NCI-H345 treated with DMSO at 0.1 percent for 48 hours (cell line): Measurements from ENCODE around the gene DOCK3.
"Not testable (repeated sequence)": the region's sequence is repeated elsewhere in the genome, so short reads cannot be mapped to it uniquely, and the experiment has no call there.

Experiments
- DNase-seq: peaks from one replicate; lab custom pipeline; 2025; ENCODE audit not compliant: unreplicated experiment; lab: John Stamatoyannopoulos, UW

Gene DOCK3

DNA sequence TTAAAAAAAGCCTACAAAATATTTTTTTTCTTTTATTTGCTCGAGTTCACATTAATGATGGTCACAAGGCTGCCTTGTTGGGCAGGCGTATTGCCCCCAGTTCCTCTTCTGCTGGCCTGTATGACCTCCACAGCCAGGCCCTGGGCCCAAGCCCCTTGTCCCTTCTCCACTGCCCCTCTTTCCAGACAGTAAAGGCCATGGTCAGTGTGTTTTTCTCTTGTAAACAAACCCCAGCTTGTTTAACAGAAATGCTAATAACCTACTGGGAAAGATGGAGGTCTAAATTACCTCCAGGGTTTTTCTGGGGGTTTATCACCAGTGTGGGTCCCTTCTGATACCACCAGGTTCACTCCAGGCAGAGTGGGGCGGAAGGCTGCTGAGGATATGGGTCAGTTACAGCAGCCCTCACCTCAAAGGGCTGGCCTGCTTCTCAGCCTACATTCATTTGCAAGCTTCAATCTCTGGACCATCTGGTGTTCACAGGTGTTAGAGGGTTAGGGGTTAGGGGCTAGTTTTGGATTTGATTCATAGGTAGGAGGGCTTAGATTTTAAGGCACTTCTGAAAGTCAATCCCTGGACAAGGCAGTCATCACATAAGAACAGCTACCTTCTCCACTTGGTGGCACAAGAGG lies 708.3 kb downstream of the DOCK3 start:
- no peak for DNase-seq

DNA sequence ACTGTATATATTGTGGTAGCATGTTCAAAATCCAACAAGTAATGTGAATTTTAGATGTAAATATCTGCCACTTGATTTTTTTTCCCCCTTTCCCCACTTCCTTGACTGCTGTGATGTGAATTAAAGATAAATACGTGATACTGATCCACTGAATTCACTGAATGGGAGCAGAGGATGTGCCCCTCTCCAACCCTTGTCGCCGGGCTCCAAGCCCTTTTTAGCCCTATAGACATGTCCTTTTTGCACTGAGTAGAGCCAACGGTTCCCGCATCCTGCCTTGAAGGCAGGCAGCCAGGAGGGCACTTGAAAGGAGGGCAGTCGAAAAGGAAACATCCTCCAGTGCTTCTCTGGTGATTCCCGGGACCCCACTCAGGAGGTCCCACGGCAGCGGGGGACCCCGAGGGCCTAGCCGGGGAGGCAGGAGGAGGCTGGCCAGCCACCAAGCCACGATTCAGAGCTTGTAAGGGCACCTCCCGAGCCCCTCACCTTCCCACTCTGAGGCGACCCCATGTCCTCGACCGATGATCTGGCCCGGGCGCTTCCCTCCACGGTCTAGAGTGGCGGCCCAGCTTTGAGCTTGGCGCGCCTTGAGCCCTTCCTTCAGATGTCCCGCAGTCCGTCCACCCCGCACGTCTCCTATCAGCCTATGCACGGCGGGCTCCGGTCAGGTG lies 709.5 kb downstream of the DOCK3 start:
- no peak for DNase-seq

DNA sequence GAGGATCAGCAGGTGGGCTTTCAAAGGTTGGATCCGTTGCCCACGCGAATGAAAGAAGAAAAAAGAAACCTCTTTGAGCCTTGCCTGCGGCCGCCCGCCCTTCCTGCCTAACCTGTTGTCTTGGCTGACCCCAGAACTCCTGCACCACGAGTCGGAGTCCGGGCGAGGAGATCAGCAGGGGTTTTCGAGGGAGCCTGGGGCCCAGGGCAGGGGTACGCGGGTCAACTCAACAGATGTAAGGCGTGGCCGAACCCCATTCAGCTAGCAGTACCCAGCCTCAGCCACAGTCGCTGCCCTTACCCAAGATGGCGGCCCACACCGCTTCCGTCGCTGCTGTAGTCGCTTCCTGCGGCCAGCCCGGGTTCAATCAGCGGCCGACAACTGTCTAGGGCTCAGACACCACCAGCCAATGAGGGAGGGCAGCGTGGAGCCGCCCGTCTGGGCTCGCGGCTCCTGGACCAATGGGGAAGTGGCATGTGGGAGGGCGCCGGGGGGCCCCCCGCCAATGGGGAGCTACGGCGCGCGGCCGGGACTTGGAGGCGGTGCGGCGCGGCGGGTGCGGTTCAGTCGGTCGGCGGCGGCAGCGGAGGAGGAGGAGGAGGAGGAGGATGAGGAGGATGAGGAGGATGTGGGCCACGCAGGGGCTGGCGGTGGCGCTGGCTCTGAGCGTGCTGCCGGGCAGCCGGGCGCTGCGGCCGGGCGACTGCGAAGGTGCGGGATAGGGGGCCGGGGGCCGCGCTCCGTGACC lies 710.2 kb downstream of the DOCK3 start, which contains the start of gene MANF:
MANF (plus strand) TSS at position 566 of the 748 bp plus-strand sequence; CDS start at position 618, 52 bp downstream.
- DNase-seq, result peak; percentile 82

DNA sequence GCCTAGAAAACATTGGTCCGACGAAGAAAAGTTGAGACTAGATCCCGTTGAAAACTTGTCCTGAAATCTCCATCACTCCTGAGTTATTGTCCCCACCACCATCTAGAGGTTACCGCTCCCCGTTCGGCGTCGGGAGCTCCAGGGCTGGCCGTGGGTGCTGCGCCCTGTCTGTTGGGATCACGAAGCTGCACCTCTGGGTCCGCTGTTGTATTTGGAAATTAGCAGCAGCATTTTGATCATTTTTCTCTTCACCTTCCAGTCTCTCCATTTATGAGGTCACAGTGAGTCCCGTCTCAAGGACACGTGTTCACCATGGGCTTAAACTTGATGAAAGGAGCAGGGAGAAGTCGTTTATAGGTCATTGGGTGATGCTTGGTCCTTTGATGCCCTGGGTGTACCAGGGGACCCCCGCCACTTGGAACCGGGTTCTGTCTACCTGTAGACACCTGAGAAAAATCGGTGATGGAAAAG lies 710.9 kb downstream of the DOCK3 start:
- DNase-seq, result no peak

DNA sequence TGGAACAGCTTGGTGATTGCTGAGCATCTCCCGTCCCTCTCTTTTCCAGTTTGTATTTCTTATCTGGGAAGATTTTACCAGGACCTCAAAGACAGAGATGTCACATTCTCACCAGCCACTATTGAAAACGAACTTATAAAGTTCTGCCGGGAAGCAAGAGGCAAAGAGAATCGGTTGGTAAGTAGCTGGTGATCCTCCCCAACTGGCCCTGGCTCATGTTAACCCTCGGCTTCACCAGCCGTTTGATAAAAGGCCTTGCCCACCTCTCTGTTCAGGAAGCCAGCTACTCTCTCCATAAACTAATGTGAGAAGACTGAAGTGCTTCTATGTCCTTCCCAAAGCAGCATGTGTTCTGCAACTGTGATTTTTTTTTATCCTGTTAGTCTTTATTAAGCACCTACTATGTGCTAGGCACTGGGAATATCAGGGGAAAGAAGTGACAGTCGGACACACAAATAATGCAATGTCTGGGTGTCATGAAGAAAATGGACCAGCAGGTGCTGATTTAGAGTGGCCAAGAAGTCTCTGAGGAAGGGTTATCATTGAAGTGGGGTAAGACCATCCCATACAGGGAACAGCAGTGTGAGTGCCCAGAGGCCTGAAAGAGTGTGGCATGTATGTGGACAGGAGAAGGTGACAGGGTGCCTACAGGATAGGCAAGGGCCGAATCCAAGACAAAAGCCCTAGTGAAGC lies 711.6 kb downstream of the DOCK3 start:
- DNase-seq, result no peak

DNA sequence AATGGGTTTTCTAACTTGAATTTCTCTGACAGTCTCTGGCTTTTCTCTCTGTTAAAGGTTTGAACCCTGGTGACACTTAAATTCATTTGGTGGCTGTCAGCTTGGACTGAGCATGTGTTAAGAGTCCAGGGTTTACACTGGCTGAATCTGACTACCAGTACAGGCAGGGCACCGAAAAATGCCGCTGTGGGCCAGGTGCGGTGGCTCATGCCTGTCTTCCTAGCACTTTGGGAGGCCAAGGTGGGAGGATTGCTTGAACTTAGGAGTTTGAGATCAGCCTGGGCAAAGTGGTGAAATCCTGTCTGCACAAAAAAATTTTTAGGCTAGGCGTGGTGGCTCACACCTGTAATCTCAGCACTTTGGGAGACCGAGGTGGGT lies 712.1 kb downstream of the DOCK3 start:
- no peak for DNase-seq

DNA sequence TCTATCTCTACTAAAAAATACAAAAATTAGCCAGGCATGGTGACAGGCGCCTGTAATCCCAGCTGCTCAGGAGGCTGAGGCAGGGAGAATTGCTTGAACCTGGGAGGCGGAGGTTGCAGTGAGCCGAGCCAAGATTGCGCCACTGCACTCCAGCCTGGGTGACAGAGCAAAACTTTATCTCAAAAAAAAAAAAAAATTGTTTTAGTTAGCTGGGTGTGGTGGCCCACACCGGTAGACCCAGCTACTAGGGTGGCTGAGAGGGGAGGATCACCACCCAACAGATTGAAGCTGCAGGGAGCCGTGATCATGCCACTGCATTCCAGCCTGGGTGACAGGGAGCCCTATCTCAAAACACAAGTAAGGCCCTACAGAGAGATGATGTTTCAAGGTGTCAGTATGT lies 712.6 kb downstream of the DOCK3 start:
- not testable (repeated sequence) for DNase-seq

DNA sequence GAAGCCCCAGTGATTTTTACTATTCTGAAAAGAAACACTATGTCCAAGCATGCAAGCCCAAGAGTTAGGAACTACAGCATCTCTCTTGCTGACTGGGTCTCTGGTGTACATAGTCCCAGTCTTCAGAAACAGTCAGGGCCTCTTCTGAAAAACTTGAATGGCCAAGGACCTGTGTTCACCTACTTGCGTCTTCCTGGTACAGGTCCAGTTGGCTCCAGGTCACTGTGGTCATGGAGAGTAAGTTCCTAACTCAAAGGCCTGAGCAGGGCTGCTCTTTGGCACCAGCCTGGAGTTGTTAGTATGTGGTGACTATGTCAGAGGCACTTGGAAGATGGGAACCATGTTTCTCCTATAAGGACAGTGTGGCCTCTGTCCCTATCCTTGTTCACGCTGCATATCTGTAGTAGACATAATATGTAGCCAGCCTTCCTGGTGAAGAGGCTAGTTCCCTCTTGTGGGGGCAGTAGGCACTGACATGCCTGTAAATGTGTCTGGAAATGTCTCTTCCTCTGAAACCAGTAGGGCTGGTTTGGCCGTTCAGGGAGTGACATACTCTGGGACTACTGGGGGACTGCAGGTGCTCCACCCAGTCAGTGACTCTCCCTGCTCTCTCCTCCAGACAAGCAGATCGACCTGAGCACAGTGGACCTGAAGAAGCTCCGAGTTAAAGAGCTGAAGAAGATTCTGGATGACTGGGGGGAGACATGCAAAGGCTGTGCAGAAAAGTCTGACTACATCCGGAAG lies 713.7 kb downstream of the DOCK3 start:
- DNase-seq, result no peak

DNA sequence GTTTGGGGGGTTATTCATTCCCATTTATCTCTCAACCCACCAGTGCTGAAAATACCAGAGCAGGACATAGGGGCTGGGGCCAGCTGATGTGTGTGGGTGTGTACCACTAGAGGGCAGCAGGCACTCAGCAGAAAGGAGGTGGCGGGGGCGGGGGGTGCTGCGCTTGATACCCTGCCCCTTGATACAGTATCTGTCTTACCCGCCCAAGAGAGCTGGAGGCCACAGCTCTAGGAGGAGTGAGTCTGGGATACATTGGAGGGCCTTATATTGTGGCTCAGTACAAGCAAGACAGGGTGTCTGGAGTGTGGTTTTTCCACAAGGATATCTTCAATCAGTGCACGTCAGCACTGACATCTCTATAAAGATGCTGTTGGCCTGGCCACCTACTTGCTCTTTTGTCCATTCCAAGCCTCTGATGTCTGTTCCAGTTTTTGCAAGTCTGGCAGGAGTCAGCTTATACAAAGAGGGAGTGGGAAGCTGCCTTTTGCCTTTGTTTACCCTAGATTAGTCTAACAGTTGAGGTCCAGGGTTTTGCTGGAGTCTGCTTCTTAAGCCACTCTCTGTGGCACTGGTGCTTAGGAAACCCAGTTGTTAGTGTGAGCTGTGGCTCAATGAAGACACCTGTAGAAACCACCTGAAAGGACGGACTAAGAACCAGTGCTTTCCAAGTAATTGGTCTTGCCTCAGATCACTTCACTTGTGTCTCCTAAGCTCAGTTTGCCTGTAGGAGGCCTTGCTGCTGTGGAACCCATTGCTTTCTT lies 714.9 kb downstream of the DOCK3 start:
- no peak for DNase-seq

DNA sequence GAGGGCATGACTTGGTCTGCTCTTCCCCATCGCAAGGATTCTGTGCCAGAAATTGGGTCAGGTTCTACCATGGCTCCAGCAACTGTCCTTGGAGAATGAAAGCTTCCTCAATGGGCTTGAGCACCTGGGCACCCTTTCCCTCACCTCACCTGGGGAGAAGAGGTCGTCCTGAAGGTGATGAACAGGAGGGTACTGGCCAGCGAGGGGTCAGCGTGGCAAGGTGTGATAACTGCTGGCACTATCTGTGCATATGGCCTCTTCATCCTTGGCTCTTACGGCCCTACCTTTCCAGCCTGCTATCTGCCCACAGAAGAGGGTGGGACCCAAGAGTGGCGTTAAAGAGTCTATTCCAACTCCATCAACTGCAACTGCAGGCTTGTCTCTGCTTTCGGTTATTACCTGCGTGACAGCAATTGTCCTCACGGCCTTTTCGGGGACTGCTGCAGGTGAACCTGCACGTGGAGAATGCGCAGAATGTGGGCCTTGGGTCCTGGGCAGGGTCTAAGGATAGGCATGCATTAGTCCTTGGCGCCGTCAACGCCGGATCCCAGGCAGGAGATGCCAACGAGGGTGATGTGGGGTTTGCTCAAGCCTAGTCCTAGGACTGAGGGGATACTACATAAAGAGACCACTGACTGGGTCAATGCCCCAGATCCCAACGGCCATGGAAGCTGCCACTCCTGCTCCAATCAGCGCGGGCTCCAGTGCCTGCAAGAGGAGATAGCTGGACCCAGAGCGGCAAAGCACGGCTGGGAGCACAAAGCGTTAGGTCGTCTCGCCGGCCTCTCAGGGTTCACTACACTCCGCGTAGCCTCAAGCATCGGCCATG lies 715.7 kb downstream of the DOCK3 start:
- no peak for DNase-seq

DNA sequence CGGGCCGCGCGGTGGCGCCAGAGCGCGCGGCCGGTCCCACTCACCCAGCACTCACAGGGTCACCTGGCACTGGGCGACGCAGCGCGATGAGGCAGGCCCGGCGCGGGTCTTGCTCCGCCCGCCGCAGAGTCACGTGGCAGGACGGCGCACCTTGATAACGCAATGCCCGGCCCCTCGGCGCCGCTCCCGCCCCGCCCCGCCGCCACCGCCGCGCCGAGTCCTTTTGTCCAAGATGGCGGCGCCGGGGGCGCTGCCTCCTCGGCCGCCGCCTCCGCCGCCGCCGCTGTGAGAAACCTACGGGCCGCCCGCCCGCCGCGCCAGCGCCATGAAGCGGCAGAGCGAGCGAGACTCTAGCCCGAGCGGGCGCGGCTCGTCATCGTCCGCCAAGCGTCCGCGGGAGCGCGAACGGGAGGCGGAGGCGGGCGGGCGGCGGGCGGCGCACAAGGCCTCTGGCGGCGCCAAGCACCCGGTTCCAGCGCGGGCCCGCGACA lies 716.4 kb downstream of the DOCK3 start, which contains the start of gene RBM15B:
RBM15B (plus strand) TSS at position 211 of the 491 bp plus-strand sequence; CDS start at position 326, 115 bp downstream.
- peak; percentile 78 for DNase-seq

DNA sequence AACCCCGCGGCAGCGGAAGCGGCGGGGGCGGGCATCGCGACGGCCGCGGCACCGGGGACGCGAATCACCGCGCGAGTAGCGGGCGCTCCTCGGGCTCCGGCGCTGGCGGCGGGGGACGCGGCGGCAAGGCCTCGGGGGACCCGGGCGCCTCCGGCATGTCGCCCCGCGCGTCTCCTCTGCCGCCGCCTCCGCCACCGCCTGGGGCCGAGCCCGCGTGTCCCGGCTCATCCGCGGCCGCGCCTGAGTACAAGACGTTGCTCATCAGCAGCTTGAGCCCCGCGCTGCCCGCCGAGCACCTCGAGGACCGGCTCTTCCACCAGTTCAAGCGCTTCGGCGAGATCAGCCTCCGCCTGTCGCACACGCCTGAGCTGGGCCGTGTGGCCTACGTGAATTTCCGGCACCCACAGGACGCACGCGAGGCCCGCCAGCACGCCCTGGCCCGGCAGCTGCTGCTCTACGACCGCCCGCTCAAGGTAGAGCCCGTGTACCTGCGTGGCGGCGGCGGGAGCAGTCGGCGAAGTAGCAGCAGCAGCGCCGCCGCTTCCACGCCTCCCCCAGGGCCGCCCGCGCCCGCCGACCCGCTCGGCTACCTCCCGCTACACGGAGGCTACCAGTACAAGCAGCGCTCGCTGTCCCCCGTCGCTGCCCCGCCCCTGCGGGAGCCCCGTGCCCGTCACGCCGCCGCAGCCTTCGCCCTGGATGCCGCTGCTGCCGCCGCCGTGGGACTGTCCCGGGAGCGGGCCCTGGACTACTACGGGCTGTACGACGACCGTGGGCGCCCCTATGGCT lies 717.0 kb downstream of the DOCK3 start:
- no peak for DNase-seq

DNA sequence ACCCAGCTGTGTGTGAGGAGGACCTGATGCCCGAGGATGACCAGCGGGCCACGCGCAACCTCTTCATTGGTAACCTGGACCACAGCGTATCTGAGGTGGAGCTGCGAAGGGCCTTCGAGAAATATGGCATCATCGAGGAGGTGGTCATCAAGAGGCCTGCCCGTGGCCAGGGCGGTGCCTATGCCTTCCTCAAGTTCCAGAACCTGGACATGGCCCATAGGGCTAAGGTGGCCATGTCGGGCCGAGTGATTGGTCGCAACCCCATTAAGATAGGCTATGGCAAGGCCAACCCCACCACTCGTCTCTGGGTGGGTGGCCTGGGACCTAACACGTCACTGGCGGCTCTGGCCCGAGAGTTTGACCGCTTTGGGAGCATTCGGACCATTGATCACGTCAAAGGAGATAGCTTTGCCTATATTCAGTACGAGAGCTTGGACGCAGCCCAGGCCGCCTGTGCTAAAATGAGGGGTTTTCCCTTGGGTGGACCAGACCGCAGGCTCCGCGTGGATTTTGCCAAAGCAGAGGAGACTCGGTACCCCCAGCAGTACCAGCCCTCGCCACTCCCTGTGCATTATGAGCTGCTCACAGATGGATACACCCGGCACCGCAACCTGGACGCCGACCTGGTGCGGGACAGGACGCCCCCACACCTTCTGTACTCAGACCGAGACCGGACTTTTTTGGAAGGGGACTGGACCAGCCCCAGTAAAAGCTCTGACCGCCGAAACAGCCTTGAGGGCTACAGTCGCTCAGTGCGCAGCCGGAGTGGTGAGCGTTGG lies 717.8 kb downstream of the DOCK3 start:
- DNase-seq, result no peak

DNA sequence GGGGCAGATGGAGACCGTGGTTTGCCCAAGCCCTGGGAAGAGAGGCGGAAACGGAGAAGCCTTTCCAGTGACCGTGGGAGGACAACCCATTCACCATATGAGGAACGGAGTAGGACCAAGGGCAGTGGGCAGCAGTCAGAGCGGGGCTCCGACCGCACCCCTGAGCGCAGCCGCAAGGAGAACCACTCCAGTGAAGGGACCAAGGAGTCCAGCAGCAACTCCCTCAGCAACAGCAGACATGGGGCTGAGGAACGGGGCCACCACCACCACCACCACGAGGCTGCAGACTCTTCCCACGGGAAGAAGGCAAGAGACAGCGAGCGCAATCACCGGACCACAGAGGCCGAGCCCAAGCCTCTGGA lies 718.4 kb downstream of the DOCK3 start:
- no peak for DNase-seq

DNA sequence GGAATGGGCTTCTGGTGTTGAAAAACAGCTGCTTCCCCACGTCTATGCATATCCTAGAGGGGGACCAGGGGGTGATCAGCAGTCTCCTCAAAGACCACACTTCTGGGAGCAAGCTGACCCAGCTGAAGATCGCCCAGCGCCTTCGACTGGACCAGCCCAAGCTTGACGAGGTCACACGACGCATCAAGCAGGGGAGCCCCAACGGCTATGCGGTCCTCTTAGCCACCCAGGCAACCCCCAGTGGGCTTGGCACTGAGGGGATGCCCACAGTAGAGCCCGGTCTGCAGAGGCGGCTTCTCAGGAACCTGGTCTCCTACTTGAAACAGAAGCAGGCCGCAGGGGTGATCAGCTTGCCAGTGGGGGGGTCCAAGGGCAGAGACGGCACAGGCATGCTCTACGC lies 718.8 kb downstream of the DOCK3 start:
- DNase-seq, result no peak

DNA sequence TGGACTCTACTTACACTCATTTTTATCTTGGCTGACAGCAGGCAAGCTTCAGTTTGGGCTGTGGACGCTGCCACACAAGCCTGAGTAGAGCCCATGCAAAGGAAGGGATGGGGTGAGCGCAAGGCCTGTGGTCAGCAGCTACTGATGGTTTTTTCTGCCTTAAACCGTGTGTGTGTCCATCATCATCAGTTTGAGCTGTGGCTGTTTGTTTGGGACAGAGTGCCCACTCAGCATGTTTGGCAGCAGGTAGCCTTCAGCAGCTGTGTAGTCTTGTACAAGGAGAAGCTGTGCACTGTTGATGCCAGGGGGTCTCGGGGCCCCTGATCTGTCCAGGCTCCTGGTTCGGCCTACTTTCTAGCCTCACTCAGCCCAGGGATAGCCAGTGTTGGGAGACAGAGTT lies 719.8 kb downstream of the DOCK3 start:
- no peak for DNase-seq

DNA sequence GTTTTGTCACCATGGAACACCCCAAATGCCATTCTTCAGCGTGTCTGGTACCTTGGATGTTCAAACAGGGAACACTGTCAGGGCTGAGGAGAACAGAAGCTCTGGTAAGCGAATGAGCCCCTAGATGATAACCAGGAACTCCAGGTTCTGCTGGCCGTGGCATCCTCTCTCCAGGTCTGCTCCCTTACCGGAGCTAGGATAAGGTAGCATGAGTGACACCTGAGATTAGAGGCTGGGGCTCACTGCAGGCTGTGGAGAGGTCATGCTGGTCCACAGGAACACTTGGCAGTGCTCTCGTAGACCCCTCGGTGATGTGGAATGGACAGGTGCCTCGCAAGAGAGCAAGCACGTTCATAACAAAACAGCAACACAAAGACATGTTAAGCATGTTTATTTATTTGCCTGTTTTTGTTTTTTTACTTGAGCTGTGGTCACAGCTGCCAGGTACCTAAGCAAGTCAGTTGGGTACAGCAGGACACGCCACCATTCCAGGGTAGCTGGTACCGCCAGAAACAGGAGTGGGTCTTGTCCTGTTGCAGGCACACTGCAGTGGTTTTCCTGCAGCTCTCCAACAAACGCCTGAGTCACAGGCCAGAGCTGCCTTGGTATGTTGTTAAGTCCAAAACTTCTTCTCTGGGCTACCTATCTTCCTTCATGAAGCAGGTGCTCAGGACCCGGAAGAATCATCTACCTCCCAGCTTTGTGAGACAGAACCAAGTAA lies 720.9 kb downstream of the DOCK3 start:
- DNase-seq, result no peak
